PC-9 (cell line): ENCODE data around the gene CDON. TPM values are rescaled to one million over a fixed set of nuclear protein-coding genes. Genes with fewer than 3 reads are reported as not detected.

Experiments used
- BruUV-seq: library from RNA; stranded (reverse); fragments of 400-500 nt; replicated peaks from 2 replicates; lab custom pipeline; 2021; lab: Mats Ljungman, UMichigan
- CTCF ChIA-PET: fragments of 300-600 bp; sonication (Branson Sonifier 250); formaldehyde crosslinking; loops from one replicate; lab custom pipeline; 2022; ENCODE audit warnings: antibody characterized with exemption; lab: Charles Lee
- POLR2A ChIA-PET: fragments of 300-600 bp; sonication (Branson Sonifier 250); formaldehyde crosslinking; loops from one replicate; lab custom pipeline; 2022; ENCODE audit warnings: antibody characterized with exemption; ENCODE audit not compliant: unreplicated experiment; lab: Charles Lee
- DNase-seq, 2 experiments: peaks; one replicate each; pipeline versions ENCODE4 v3.0.0 to v3.0.0-alpha.2; 2015 to 2022; ENCODE audit warnings: mixed read lengths in 1 of 2
- H2AFZ ChIP-seq: fragments of 200-600 bp; sonication (generic); 2 replicates; pipeline ENCODE4 v1.8.1; 2017; ENCODE audit warnings: antibody characterized with exemption
- H3F3A ChIP-seq: fragments of 200-600 bp; sonication (generic); 2 replicates; pipeline ENCODE4 v1.8.1; 2017; ENCODE audit warnings: antibody characterized with exemption, mild to moderate bottlenecking, low read depth; ENCODE audit not compliant: insufficient read depth
- H3K27ac ChIP-seq: fragments of 200-600 bp; sonication (generic); 2 replicates; pipeline ENCODE4 v1.6.1; 2016; ENCODE audit warnings: mixed run types
- H3K27me3 ChIP-seq: fragments of 200-600 bp; sonication (generic); 2 replicates; pipeline ENCODE4 v1.6.1; 2016; ENCODE audit warnings: low read depth, mixed run types; ENCODE audit not compliant: insufficient read depth
- H3K36me3 ChIP-seq: fragments of 200-600 bp; sonication (generic); 2 replicates; pipeline ENCODE4 v1.6.1; 2016; ENCODE audit warnings: low read depth, mixed run types
- H3K4me1 ChIP-seq: fragments of 200-600 bp; sonication (generic); replicated peaks from 2 replicates; pipeline ENCODE4 v1.6.1; 2016; ENCODE audit warnings: mixed run types; ENCODE audit not compliant: insufficient read depth
- H3K4me2 ChIP-seq: fragments of 200-600 bp; sonication (generic); 2 replicates; pipeline ENCODE4 v1.6.1; 2017; ENCODE audit warnings: mixed run types
- H3K4me3 ChIP-seq: fragments of 200-600 bp; sonication (generic); 2 replicates; pipeline ENCODE4 v1.6.1; 2016; ENCODE audit warnings: mixed run types
- H3K79me2 ChIP-seq: fragments of 200-600 bp; sonication (generic); 2 replicates; pipeline ENCODE4 v1.6.1; 2017; ENCODE audit warnings: low read depth, mixed run types
- H3K9me2 ChIP-seq: fragments of 200-600 bp; sonication (generic); 2 replicates; pipeline ENCODE4 v1.8.1; 2017; ENCODE audit warnings: mild to moderate bottlenecking; ENCODE audit not compliant: insufficient read depth
- H3K9me3 ChIP-seq: fragments of 200-600 bp; sonication (generic); 2 replicates; pipeline ENCODE4 v1.8.1; 2016; ENCODE audit warnings: low read depth; ENCODE audit not compliant: insufficient read depth
- H4K20me1 ChIP-seq: fragments of 200-600 bp; sonication (generic); 2 replicates; pipeline ENCODE4 v1.8.1; 2017; ENCODE audit not compliant: insufficient read depth
- CTCF ChIP-seq: fragments of 200-600 bp; sonication (generic); conservative IDR thresholded peaks from 2 replicates; pipeline ENCODE4 v1.6.1; 2017; ENCODE audit warnings: mixed run types, antibody characterized with exemption, mild to moderate bottlenecking, moderate library complexity
- EZH2 ChIP-seq: fragments of 200-600 bp; sonication (generic); IDR thresholded peaks from 2 replicates; pipeline ENCODE4 v1.8.0; 2017; ENCODE audit warnings: antibody characterized with exemption, low read depth
- intact Hi-C: fragments of 100-400 bp; cut with micrococcal nuclease; formaldehyde crosslinking; loops from one replicate; pipeline ENCODE4 v1.10.0; 2022; ENCODE audit not compliant: unreplicated experiment
- total RNA-seq: library from RNA; stranded (reverse); gene quantifications from 2 replicates; pipeline ENCODE4 v1.2.3, GENCODE V29; 2021

The CDON gene
- total RNA-seq, 1 experiment from 2014 or later: 10.0 TPM

- Histone ChIP-seq H4K20me1 (no peaks in the 10 kb centered on the region), H3F3A (peaks cover 24% of the 10 kb centered on the region), H3K4me3 (no peak overlapping the region), H3K79me2 (no peaks in the 10 kb centered on the region), H3K4me1 (peaks cover 27% of the 10 kb centered on the region), H3K27ac (peak overlapping the region; percentile 48), H3K4me2 (peak overlapping the region; percentile 54), H3K36me3 (no peaks in the 10 kb centered on the region), H3K9me2 (no peaks in the 10 kb centered on the region), H3K27me3 (no peaks in the 10 kb centered on the region), H2AFZ (0 out of 2 replicates have a peak overlapping the region, but pooled peaks have one; percentile 6), H3K9me3 (no peaks in the 10 kb centered on the region)
- intact Hi-C loops: loop anchor here (2.0 kb wide), 1 partner anchor 61 kb away; no protein-coding TSS in a partner anchor
- CTCF ChIA-PET: interaction anchor here (0.9 kb wide), 1 partner anchor 32 kb away, joined by 4 read pairs; no protein-coding TSS in a partner anchor
- DNase-seq: peak in 1 of 2 experiments; percentile 89
- BruUV-seq: no TSS peak
- TF ChIP-seq EZH2: no peak
- POLR2A ChIA-PET: no interaction called here
Observed at GRCh38 chr11:126072141-126072741, 9.6 kb upstream of the CDON start.

GRCh38 chr11:126063507-126063852 lies 814 bp upstream of the CDON start:
- H3K79me2 ChIP-seq: no peaks in the 10 kb centered on the region
- no peak overlapping the region for H3K27ac ChIP-seq
- no peak for TF ChIP-seq EZH2
- TF ChIP-seq CTCF: no peak
- intact Hi-C loops: loop anchor here (2.0 to 5.0 kb wide), 2 partner anchors 49 to 121 kb away; no protein-coding TSS in a partner anchor
- peak overlapping the region; percentile 58; the same call in 1 of the 2 replicates for H3K4me3 ChIP-seq
- H2AFZ ChIP-seq: peak overlapping the region; percentile 89
- H4K20me1 ChIP-seq: no peaks in the 10 kb centered on the region
- no peaks in the 10 kb centered on the region for H3K27me3 ChIP-seq
- ChIA-PET CTCF (no interaction called here), POLR2A (no interaction called here)
- peaks cover 16% of the 10 kb centered on the region; the same call in 1 of the 2 replicates for H3K4me1 ChIP-seq
- peaks cover 13% of the 10 kb centered on the region; the same call in 1 of the 2 replicates for H3F3A ChIP-seq
- H3K4me2 ChIP-seq: peak overlapping the region; percentile 76
- no peak for DNase-seq
- H3K9me3 ChIP-seq: no peaks in the 10 kb centered on the region
- H3K36me3 ChIP-seq: no peaks in the 10 kb centered on the region
- no TSS peak for BruUV-seq
- no peaks in the 10 kb centered on the region for H3K9me2 ChIP-seq

- Histone ChIP-seq H4K20me1 (no peaks in the 10 kb centered on the region), H3K4me1 (peaks cover 16% of the 10 kb centered on the region; the same call in 1 of the 2 replicates), H3K9me3 (no peaks in the 10 kb centered on the region), H3K27ac (no peak overlapping the region), H2AFZ (peak overlapping the region; percentile 85), H3K36me3 (no peaks in the 10 kb centered on the region), H3K27me3 (no peaks in the 10 kb centered on the region), H3K9me2 (no peaks in the 10 kb centered on the region), H3K4me3 (peak overlapping the region; percentile 63), H3F3A (peaks cover 10% of the 10 kb centered on the region; the same call in 1 of the 2 replicates), H3K79me2 (no peaks in the 10 kb centered on the region), H3K4me2 (peak overlapping the region; percentile 76)
- TSS peak; percentile 35 for BruUV-seq
- ChIA-PET CTCF (interaction anchor here (0.6 to 1.0 kb wide), 3 partner anchors 132 to 150 kb away, joined by 3 to 5 read pairs (median 4); partner anchors contain the start of gene FAM118B), POLR2A (interaction anchor here (0.5 to 0.7 kb wide), 3 partner anchors 14 to 51 kb away, joined by 4 to 10 read pairs (median 5); no protein-coding TSS in a partner anchor)
- peak; percentile 40 to 56 for DNase-seq
- intact Hi-C loops: loop anchor here (1.0 to 5.0 kb wide), 4 partner anchors 51 to 139 kb away; no protein-coding TSS in a partner anchor
- no peak for TF ChIP-seq EZH2
- TF ChIP-seq CTCF: peak; percentile 69
Observed at GRCh38 chr11:126061707-126062678, 673 bp downstream of the CDON start.
